ENCODE results near the gene SLC4A3.

SLC4A3 gene

GRCh38 chr2:219632760-219633105 lies 5.3 kb downstream of the SLC4A3 start:
- DNase-seq = no peak

DNA sequence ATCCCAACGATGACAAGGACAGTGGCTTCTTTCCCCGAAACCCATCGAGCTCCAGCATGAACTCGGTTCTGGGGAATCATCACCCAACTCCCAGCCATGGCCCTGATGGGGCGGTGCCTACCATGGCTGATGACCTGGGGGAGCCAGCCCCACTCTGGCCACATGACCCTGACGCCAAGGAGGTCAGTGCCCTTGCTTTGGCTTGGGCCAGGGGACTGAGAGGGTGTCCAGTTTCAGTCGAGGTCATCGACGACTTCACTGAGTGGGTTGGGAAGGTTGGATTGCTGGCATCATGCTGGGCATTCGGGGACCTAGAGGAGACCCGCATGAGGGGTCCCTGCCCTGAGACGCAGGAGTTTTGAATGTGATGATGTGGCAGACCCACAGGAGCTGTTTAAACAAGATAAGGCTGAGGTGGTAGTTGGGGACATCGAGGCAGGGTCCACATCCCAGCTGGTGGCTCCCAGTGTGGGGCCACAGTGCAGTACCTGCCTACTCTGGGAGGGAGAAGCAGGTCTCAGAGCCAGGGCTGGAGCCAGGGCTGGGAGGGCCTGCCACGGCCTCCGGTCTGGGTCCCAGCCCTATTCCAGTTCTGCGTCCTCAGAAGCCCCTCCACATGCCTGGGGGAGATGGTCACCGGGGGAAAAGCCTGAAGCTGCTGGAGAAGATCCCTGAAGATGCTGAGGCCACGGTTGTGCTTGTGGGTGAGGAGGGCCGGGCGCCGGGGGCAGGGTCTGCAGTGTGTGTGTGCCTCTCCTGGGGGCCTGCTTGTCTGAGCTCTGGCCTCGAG lies 6.0 kb downstream of the SLC4A3 start:
- no peak for DNase-seq

DNA sequence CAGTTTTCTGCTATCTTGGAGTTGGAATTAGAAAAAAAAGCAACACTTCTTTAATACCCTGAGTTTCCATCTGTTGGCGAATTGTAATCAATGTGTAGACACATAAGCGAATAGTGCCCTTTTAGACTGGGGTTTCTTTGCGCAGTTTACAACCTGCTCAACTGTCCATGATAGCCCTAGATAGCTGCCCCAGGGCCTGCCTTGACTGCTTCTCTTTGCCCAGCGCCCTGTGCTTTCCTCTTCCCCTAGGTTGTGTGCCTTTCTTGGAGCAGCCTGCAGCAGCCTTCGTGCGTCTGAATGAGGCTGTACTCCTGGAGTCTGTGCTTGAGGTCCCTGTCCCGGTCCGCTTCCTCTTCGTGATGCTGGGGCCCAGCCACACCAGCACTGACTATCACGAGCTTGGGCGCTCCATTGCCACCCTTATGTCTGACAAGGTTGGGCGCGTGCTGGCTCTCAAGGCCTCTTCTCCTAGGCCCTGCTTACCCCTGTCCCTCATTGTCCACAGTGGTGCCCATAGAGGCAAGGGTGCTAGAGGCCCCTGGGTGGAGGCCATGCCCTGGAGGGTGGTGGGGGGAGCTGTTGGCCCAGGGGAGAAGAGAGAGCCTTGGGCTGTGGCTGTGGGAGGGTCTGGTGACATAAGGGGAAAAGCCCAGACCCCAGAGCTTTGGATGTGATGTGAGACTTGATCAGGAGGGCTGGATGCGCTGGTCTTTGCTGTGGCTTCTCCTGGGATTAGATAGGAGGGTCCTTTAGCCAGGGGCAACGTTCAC lies 6.9 kb downstream of the SLC4A3 start:
- DNase-seq = no peak

GRCh38 chr2:219634951-219635751 lies 7.7 kb downstream of the SLC4A3 start:
- DNase-seq = no peak

GRCh38 chr2:219636144-219636915 lies 8.9 kb downstream of the SLC4A3 start:
- no peak for DNase-seq

DNA sequence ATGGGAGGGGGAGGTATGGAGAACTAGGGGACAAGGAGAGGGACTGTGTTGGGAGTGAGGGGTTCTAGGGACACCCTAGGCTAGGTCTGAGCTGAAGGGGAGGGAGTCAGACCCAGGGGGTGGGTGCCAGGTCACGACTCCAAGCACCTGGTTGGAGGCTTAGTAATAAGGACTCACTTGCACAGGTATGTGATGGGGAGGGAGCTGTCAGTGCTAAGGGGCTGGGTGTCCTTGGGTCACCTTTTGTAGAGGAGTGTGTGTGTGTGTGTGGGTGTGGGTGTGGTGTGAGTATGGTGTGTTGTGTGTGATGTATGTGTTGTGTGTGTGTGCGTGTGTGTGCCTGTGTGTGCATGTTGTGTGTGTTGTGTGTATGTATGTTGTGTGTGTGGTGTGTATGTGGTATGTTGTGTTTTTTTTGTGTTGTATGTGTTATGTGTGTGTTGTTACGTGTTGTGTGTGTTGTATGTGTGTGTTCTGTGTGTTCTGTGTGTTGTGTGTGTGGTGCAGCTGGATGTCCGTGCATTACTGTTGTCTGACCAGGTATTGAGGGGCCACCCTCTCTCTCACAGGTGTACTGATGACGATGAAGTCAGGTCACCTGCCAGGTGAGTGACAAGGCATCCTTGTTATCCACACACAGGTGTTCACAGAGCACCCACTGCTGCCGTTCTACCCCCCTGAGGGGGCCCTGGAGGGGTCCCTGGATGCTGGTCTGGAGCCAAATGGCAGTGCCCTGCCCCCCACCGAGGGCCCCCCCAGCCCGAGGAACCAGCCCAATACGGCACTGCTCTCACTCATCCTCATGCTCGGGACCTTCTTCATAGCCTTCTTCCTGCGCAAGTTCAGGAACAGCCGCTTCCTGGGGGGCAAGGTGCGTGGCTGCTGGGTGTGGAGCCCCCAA lies 9.8 kb downstream of the SLC4A3 start:
- DNase-seq = no peak

DNA sequence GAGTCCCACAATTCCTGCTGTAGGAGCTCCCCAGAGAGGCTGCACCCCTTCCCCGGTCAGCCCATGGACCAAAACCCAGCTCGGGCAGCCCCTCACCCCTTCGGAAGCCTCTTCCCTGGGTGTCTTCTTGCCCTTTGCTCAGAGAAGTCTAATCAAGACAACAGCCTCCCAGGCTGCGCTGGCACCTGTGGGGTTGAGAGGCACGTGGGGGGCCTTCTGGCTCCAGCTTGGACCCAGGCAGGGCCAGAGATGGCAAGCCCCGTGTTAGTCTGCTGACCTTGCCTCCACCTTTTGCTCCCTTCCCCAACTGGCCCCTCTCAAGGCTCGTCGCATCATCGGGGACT lies 10.4 kb downstream of the SLC4A3 start:
- no peak for DNase-seq

GRCh38 chr2:219638217-219638947 lies 11.0 kb downstream of the SLC4A3 start:
- no peak for DNase-seq

DNA sequence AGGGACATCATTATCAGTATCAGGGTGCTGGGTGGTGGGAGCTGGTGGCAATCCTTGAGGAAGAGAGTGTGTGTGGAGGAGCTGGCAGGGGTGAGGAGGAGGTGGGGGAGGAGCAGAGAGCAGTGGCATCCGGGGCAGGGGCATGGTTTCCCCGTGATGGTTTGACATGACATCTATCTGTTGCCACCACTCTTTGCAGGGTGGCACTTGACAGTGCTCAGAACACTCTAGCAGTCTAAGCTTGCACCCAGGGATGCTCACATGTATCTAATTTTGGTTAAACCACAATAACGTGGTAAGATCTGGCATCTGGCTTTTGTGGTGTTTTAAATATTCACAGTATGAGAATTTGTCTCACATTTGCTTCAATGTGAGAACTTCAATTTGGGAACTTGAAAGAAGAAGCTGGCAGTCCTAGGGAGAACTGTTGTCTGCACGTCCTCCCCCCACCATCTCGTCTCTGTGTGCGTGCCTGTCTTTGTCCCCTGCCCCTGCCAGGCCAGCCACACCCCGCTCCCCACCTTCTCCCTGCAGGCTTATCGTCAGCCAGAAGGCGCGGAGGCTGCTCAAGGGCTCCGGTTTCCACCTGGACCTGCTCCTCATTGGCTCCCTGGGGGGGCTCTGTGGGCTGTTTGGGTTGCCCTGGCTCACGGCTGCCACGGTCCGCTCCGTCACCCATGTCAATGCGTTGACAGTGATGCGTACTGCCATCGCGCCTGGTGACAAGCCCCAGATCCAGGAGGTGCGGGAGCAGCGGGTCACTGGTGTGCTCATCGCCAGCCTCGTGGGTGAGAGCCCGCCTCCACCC lies 11.7 kb downstream of the SLC4A3 start:
- DNase-seq = no peak

- no peak for DNase-seq
These were observed 14.1 kb downstream of the SLC4A3 start for GRCh38 chr2:219641390-219642068.

DNA sequence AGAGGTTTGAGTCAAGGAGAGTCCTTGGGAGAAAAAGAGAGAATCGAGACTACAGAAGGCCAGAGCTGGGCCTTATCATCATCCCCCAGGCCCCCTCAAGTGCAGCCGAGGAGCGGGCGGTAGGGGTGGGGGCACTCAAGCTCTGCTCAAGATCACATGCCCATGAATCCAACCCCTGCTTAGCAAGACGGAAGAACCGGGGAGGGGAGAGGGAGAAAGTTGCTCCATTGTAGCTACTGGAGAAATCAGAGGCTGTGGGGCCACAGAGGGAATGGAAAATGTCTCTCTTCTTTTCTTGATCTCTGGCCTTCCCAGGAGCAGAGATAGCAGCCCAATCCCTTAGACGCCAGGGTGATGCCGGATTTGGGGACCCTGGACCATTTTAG lies 14.6 kb downstream of the SLC4A3 start:
- DNase-seq = no peak

DNA sequence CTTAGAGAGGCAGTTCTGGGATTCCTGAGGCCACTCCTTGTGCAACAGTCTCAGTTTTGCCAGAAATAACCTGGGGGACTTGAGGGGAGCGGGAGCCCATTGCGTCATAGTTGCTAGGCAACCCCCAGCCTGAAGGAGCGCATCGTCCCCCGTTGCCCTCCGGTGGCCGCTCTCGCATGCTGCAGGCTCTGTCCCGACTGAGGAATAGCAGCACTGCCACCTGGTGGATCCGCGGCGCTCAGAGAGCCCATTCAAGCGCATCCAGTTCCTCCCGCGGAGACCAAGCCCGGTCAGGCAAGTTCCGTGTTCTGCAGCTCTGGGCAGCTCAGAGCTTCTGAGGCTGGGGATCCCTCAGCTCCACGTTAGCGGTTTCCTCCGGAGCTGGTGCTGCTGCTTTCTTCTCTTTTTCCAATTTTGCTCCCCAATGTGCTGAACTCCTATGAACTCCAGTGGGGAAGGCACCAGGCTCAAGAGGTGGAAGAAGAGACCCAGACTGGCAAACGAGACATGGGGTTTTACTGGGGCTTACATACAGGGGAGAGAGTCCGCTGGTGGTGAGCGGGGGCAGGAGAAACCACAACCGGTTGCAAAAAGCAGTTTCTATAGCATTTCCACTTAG lies 15.1 kb downstream of the SLC4A3 start:
- peak; percentile 86 for DNase-seq

DNA sequence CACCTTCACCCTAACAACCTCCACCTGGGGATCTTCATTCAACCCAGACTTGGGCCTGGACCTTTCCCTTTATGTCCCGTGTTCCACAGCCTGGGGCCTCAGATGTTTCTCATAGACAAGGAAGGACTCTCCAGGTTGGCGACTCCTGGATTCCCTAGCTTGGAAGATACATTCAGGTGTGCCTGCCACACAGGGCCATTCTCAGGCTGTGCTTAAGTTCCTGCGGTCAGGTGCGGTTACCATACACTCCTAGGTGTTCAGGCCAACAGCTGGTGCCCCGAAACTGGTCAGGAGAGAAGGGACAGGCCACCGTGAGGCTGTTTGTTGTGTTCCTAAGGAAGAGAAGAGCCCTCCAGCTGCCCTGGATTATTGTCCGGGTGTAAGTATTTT lies 15.6 kb downstream of the SLC4A3 start:
- no peak for DNase-seq

DNA sequence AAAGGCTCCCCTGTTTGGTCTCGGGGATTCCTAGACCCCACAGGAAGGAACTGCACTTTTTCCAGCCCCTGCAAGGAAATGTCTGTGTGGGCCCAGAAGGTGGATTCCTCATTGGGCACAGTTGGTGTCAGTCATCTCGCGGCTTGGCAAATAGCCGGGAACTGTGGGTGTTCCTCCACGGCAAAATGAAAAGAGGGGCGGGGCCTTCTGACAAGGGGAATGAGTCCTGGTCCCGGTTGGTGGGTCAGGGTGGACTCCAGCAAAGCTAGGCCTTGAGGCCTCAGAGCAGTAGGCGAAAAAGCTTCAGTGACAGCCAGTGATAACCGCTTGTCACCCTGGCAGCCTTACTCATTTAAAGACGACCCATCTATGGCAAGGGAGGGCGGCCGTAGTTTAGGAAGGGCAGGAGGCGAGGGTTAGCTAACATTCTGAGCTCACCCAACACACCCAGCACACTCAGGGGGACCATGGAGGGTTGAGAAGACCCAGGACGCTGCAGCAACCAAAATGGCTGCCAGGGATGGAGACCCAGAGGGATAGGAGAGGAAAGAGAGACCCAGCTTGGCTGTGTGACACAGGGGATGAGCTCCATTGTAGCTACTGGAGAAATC lies 16.5 kb downstream of the SLC4A3 start:
- no peak for DNase-seq

GRCh38 chr2:219644801-219645480 lies 17.5 kb downstream of the SLC4A3 start:
- no peak for DNase-seq

DNA sequence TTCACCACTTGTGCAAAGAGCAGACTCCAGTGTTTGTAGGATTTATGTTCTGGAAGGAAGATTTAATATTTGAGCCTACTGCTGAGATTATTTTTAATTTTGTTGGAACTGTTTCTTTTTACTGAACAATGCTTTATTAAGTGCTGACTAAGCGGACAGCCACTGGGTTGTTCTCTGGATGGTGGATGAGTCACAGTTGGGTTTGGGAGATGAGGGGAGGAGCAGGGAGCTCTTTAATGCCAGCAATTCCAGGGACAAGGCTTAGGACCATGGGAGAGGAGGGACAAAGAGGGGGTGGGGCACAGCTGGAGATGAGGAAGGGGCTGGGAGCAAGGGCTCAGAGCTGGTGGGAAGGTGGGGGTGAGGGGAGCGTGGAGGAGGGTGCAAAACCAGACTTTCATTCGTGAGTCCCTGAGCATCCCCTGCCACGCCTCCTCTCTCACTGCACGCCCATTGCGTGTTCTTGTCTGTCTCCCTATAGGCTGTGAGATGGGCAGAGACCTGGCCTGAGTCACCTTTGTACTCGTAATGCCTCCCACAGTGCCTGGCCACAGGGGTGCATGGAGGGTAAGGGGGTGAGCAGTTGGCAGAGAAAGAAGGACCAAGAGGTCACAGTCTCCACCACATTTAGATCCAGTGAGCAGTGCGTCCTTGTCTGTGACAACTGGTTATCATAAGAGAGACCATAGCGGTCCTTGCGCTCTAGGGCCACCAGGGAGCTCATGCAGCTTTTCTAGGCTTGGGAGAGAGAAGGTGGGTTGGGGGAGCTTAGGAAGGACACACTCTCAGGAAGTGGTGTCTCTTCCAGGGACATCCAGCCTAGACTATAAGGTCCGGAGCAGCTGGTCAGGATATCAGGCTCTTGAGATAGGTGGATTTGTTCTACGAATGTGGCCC lies 18.4 kb downstream of the SLC4A3 start:
- no peak for DNase-seq

- DNase-seq = no peak
These were observed 20.7 kb downstream of the SLC4A3 start for GRCh38 chr2:219648176-219648575.

Measured in NCI-H526 treated with DMSO at 0.1 percent for 48 hours (cell line).